Hepatocyte (in vitro differentiated cells): Measurements from ENCODE around the gene EIF3L. TPM values are rescaled to one million over a fixed set of nuclear protein-coding genes. Genes with fewer than 3 reads are reported as not detected.

Experiments
- DNase-seq: peaks from one replicate; pipeline ENCODE4 v3.0.0-alpha.2; 2016; ENCODE audit warnings: low spot score
- H2AFZ ChIP-seq: fragments of 200-600 bp; sonication (generic); 2 replicates; pipeline ENCODE4 v1.6.0; 2016; ENCODE audit warnings: antibody characterized with exemption, mild to moderate bottlenecking
- H3K27ac ChIP-seq: fragments of 200-600 bp; sonication (generic); 2 replicates; pipeline ENCODE4 v1.5.1; 2016; ENCODE audit warnings: mild to moderate bottlenecking
- H3K27me3 ChIP-seq: fragments of 200-600 bp; sonication (generic); 2 replicates; pipeline ENCODE4 v1.6.1; 2016
- H3K36me3 ChIP-seq: fragments of 200-600 bp; sonication (generic); replicated peaks from 2 replicates; pipeline ENCODE4 v1.5.1; 2016; ENCODE audit warnings: low read depth; ENCODE audit not compliant: insufficient read depth
- H3K4me1 ChIP-seq: fragments of 200-600 bp; sonication (generic); 2 replicates; pipeline ENCODE4 v1.5.1; 2016; ENCODE audit warnings: mild to moderate bottlenecking, moderate library complexity; ENCODE audit not compliant: insufficient read depth
- H3K4me2 ChIP-seq: fragments of 200-600 bp; sonication (generic); 2 replicates; pipeline ENCODE4 v1.6.0; 2016
- H3K4me3 ChIP-seq: fragments of 200-600 bp; sonication (generic); 2 replicates; pipeline ENCODE4 v1.5.1; 2016; ENCODE audit warnings: mild to moderate bottlenecking
- H3K79me2 ChIP-seq: fragments of 200-600 bp; sonication (generic); 2 replicates; pipeline ENCODE4 v1.6.0; 2017; ENCODE audit warnings: mild to moderate bottlenecking
- H3K9me2 ChIP-seq: fragments of 200-600 bp; sonication (generic); replicated peaks from 2 replicates; pipeline ENCODE4 v1.6.0; 2017; ENCODE audit warnings: mild to moderate bottlenecking; ENCODE audit not compliant: insufficient read depth
- H3K9me3 ChIP-seq: fragments of 200-600 bp; sonication (generic); 2 replicates; pipeline ENCODE4 v1.5.1; 2016; ENCODE audit warnings: low read depth, mild to moderate bottlenecking
- H4K20me1 ChIP-seq: fragments of 200-600 bp; sonication (generic); 2 replicates; pipeline ENCODE4 v1.6.0; 2016; ENCODE audit warnings: mild to moderate bottlenecking; ENCODE audit not compliant: insufficient read depth, poor library complexity, severe bottlenecking
- CTCF ChIP-seq: fragments of 200-600 bp; sonication (generic); IDR thresholded peaks from 2 replicates; pipeline ENCODE4 v1.5.1; 2016; ENCODE audit warnings: antibody characterized with exemption, mild to moderate bottlenecking; ENCODE audit not compliant: poor library complexity
- EZH2 ChIP-seq: fragments of 200-600 bp; sonication (generic); IDR thresholded peaks from 2 replicates; pipeline ENCODE4 v1.6.1; 2016; ENCODE audit warnings: antibody characterized with exemption, mild to moderate bottlenecking, borderline replicate concordance
- EZH2phosphoT487 ChIP-seq: fragments of 200-600 bp; sonication (generic); IDR thresholded peaks from one replicate; pipeline ENCODE4 v1.6.1; 2018; ENCODE audit warnings: antibody characterized with exemption, mild to moderate bottlenecking, low read depth, moderate library complexity; ENCODE audit not compliant: unreplicated experiment, severe bottlenecking
- WGBS: methylation state at CpG from one replicate; pipeline ENCODE4 v1.1.6; 2016; ENCODE audit warnings: low lambda C conversion rate; ENCODE audit errors: missing lambda C conversion rate; 5-methylcytosine and 5-hydroxymethylcytosine counted together
- polyA plus RNA-seq: library from polyadenylated mRNA; unstranded; fragments of >200 nt; fragmentation: Nextera tagmentation; extraction: Ambion mirVana; gene quantifications from 2 replicates; pipeline ENCODE4 v1.2.1, GENCODE V29; 2016
- total RNA-seq: library from RNA; depleted of rRNA; stranded (reverse); fragments of >200 nt; gene quantifications from 2 replicates; pipeline ENCODE4 v1.2.3, GENCODE V29; 2014

EIF3L gene
- total and polyA plus RNA-seq, 2 experiments from 2014 or later = 172 to 365 TPM

DNA sequence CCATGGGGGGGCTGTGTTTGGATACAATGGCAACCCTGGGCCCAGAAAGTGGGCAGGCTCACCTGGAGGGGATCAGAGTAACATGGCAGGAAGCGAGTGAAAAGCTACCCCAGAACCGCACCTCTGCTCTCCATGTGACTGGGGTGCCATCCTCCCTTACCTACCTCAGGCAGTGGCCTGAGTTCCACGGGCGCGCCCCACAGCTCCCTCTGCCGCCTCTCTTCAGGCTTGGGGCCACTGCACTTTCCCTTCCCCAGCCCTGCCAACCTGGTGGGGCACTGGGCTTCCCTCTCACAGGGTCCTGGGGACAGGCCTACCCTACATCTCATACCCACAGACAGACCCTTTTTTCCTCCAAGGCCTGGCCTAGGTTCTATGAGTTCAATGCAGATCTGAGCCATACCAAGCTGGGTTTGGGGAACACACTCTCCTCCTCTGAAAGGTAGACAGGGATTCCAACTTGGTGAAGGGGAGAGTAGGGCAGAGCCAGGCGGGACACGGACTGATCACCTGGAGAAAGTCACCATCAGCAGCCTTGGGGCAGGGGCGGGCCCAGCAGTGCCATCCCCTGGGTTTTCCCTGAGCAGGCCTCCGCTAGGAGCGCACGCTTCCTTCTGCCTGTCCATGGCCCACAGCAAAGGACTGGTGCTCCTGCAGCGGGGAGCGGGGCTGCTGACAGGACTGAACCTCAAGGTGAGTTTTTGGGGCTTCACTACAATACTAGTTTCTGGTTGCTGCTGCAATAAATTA is 19.0 kb upstream of the EIF3L start:
- Histone ChIP-seq H3K36me3 (no peaks in the 10 kb centered on the region), H3K79me2 (no peaks in the 10 kb centered on the region), H3K27me3 (peaks cover 7% of the 10 kb centered on the region), H3K4me2 (no peak overlapping the region), H2AFZ (no peak overlapping the region), H3K9me2 (no peaks in the 10 kb centered on the region), H3K27ac (no peak overlapping the region), H4K20me1 (no peaks in the 10 kb centered on the region), H3K4me1 (no peaks in the 10 kb centered on the region), H3K9me3 (no peaks in the 10 kb centered on the region), H3K4me3 (no peak overlapping the region)
- TF ChIP-seq EZH2phosphoT487 (no peak), EZH2 (no peak), CTCF (no peak)
- no peak for DNase-seq
- WGBS = 92% methylated on average over 14 of the region's 14 CpGs

- Histone ChIP-seq H3K4me3 (no peak overlapping the region), H3K4me1 (no peaks in the 10 kb centered on the region), H3K27me3 (no peaks in the 10 kb centered on the region), H3K9me3 (no peaks in the 10 kb centered on the region), H3K4me2 (no peak overlapping the region), H3K9me2 (no peaks in the 10 kb centered on the region), H3K27ac (no peak overlapping the region), H4K20me1 (no peaks in the 10 kb centered on the region), H3K36me3 (no peaks in the 10 kb centered on the region), H3K79me2 (no peaks in the 10 kb centered on the region), H2AFZ (no peak overlapping the region)
- no peak for DNase-seq
- TF ChIP-seq EZH2phosphoT487 (no peak), EZH2 (no peak), CTCF (no peak)
- 99% methylated on average over 11 of the region's 11 CpGs for WGBS
Measured at GRCh38 chr22:37831472-37831871, 17.7 kb upstream of the EIF3L start.

DNA sequence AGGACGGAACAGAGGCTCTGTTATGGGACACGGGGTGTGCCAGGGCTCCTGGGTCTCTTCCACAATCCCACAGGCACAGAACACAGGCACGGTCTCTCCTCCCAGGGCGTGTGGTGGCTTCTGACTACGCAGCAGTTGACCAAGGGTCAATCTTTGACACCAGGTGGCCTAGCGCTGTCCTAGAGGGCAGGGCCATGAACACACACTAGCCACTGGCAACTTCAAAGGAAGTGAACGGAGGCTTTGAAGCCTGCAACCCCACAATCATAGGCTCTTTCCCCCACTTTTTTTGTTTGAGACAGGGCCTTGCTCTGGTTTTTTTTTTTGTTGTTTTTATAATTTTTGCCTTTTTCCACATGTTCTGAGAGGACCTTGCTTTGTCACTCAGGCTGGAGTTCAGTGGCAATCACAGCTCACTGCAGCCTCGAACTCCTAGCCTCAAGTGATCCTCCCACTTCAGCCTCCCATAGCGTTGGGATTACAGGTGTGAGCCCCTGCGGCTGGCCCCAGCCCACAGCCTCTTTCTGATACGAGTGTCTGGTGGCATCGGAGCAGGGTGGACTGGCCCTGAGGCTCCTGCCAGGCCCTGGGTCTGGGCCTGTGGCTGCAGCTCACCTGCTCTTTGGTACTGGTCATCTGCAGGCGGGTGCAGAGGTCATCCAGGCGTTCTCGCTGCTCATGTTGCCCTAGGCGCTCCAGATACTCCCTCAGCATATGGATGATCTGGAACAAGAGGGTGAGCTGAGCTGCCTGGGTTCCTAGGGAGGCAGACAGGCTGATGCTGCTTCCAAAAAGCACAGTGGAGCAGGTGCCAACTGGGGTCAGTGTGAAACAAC is 17.0 kb upstream of the EIF3L start:
- no peaks in the 10 kb centered on the region for H3K79me2 ChIP-seq
- H3K9me3 ChIP-seq = no peaks in the 10 kb centered on the region
- 91% methylated on average over 16 of the region's 16 CpGs for WGBS
- no peaks in the 10 kb centered on the region for H4K20me1 ChIP-seq
- H3K4me3 ChIP-seq = no peak overlapping the region
- H3K9me2 ChIP-seq = no peaks in the 10 kb centered on the region
- H3K27ac ChIP-seq = no peak overlapping the region
- no peak overlapping the region for H3K4me2 ChIP-seq
- TF ChIP-seq EZH2phosphoT487 (no peak), CTCF (no peak), EZH2 (no peak)
- H2AFZ ChIP-seq = no peak overlapping the region
- H3K27me3 ChIP-seq = no peaks in the 10 kb centered on the region
- H3K36me3 ChIP-seq = no peaks in the 10 kb centered on the region
- DNase-seq = no peak
- no peaks in the 10 kb centered on the region for H3K4me1 ChIP-seq
